AG08396 (cell line): ENCODE results near the gene IRS1.

Experiments
- DNase-seq: peaks from one replicate; pipeline ENCODE4 v3.0.0; 2012; ENCODE audit warnings: low spot score, mixed read lengths

The IRS1 gene

DNA sequence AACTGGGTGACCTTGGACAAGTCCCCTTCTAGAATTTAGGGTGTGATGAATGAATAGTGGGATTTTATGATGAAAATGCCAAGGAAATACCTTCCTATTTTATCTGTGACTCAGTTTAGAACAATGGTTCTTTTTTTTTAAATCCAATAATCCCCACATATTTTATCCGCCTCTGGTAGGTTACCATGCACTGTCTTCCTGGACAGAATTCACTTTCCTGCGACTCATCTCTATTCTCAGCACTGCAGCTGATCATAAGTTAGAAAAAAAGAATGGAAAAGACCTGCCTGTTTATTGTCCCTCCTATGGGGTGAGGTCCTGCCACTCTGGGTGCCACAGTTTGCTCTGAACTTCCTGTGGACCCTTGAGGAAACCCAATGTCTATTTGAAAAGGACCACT is 73.1 kb downstream of the IRS1 start:
- DNase-seq, result peak; percentile 12

DNA sequence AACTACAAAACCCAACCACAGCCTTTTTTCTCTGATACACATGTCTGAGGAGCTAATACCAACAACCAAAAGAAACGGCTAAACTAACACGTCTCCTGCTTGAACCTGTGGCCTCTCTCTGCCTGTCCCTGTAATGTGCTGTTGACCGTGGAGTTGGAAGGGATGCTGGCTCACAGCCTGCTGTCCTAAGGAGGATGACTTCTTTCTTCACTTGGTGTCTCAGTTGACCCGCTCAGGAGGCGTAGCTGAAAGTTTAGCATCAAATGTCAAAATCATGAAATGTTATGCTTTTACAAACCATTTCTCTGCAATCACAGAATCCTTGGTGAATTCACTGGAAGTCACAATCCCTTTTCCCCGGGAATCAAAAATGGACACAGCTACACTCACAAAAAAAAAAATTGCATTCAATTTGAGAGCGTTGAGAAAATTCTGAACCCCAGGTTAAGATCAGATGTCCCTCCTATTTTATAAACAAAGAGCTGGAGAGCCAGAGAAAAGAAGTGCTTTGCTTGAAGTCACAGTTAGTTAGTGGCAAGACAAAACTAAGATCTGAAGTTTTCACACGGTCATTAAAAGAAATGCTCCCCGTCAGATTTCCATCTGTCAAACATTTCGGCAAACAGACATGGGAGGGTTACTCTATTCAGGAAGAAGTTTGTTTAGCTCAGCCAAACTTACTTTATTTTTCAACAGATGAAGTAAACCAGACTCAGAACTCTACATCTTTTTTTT is 74.3 kb downstream of the IRS1 start:
- DNase-seq, result no peak

DNA sequence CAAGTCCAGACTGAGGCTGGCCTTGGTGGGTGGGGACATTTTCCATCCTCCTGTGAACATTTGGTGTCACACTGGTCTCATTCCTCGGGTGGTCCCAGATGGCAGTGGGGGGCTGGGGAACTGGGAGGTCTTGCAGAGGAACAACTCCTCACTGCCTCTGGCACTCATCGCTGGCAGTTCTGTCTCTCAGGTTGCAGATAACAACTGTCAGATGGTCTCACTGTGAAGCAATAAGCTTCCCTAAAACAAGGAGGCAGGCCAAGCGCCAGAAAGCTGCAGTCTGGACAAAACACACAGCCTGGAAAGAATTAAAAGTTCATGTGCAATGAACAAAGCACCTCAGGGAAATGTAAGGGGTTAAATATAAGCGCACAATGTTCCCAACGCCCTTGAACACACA is 78.1 kb downstream of the IRS1 start:
- DNase-seq, result no peak

DNA sequence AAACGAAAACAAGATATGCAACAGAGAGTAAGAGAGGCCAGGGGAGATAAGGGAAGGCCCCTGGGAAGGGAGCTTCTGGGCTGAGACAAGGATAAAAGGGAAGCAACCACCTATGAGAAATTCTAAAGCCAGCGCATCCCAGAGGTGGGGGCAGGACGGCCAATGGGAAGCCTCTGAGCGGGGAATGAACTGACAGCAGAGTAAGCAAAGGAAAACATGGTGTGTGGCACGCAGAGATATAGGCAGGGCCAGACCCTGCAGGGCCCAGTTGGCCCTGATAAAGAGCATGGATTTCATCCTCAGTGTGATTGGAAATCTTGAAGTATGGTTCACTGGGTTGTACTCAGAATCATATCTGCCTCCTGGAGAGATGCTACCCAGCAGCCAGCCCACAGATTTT is 78.7 kb downstream of the IRS1 start:
- DNase-seq, result no peak

DNA sequence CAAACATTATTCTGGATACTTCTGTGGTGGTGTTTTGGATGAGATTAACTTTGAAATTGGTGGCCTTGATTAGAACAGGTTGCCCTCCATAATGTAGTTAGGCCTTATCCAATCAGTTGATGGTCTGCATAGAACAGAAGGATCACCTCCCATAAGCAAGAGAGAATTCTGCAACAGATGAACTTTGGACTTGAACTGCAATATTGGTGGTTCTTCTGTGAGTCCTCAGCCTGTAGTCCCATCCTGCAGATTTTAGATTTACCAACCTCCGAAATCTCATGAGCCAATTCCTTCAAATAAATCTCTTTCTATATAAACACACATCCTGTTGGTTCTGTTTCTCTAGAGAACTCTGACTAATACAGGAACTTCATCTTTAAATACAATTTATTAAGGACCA is 81.9 kb downstream of the IRS1 start:
- DNase-seq, result no peak

DNA sequence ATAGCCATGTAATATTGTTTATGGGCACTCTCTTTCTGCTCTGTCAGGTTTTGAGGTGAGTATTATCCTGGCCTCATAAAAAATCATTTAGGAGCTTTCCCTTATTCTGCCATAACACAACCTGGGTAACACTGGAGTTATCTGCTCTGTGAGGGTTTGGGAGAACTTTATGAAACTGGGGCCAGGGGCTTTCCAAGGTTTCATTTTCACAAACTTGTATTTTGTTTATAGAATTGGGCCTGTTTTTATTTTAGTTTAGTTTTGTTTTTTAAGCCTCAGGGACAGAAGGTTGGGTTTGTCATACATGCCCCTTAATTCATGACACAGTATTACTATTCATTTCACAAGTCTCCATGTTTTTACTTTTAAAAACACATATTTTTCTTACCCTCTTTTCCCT is 83.5 kb downstream of the IRS1 start:
- DNase-seq, result no peak

DNA sequence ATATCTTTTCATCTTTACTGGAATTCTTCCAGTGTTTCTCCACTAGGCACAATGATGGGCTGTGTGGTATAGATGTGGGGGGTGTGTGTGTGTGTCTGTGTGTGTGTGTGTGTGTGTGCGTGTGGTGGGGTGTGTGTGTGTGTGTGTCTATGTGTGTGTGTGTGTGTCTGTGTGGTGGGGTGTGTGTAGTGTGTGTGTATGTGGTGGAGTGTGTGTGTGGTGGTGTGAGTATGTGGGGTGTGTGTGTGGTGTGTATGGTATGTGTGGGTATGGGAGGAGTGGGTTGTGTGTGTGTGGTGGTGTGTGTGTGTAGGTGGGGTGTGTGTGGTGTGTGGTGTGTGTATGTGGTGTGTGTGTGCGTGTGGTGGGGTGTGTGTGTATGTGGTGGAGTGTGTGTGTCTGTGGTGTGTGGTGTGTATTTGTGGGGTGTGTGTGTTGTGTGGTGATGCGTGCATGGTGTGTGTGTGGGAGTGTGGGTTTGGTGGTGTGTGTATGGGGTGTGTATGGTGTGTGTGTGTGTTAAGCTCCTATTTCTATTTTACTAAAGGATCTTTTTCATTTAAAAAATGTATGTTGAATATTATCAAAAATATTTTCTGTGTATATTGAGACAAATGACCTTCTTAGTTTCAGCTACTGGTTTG is 84.2 kb downstream of the IRS1 start:
- DNase-seq, result no peak

DNA sequence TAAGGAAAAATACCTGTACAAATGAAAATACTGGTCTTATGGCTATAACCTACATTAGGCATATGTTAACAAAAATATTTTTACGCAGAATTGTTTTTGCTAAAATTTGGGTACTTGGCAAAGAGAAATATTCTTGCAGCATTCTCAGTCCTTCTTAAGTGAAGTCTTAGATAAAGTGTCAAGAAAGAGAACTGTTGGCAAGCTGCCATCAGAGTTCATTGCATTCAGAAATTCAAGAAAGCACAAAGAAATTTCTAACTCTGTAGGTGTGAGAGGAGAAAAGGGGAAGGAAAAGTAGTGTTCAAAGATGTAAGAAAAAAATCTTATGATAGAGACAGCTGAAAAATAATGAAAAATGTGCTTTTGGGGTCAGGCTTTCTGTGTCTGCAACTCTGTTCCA is 86.7 kb downstream of the IRS1 start:
- no peak for DNase-seq

DNA sequence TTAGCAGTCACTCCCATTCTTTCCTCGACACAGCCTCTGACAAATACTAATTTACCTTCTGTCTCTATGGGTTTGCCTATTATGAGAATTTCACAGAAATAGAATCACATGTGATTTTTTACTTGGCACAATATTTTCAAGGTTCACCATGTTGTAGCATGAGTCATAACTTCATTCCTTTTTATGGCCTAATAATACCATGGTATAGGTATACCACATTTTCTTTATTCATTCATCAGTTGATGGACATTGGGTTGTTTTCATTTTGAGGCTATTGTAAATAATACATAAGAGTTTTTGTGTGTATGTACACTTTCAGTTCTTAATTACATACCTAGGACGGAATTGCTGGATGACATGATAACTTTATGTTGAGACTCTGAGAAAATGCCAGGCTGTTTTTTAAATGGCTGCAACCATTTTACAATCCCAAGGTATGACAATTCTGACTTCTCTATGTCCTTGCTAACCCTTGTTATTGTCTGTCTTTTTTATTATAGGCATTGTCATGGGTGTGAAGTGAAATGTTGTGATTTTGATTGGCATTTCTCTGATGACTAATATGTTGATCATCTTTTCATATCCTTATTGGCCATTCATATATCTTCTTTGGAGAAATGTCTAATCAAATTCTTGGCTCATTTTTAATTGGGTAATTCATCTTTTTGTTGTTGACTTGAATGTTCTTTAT is 87.9 kb downstream of the IRS1 start:
- DNase-seq, result no peak

DNA sequence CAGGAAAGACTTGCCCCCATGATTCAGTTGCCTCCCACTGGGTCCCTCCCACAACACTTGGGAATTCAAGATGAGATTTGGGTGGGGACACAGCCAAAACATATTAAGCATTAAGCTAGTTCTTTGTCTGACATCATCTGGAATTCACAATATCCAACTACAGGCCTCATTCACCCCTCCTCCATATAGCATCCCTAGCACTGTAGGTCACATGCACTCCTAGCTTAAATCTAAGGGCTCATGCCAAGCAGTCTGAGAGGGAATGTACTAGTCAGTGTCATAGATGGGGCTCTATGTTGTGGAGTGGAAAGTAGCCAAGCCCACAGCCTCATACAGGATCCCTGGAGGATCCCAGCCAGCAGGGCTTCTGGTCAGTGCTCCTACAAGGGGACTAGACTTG is 92.1 kb downstream of the IRS1 start:
- DNase-seq, result no peak

DNA sequence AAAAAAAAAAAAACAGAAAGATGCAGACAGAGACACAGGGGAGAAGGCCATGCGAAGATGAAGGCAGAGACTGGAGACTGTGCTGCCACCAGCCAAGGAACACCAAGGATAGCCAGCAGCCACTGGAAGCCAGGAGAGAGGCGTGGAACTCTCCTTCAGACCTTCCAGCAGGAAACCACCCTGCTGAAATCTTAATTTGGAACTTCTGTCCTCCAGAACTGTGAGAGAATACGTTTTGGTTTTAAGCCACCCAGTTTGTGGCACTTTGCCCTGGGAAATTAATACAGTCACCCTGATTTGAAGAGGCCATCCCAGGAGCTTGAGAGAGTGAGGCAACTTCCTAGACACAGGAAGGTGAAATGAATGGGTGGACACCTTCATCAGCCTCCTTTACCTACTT is 93.7 kb downstream of the IRS1 start:
- no peak for DNase-seq

DNA sequence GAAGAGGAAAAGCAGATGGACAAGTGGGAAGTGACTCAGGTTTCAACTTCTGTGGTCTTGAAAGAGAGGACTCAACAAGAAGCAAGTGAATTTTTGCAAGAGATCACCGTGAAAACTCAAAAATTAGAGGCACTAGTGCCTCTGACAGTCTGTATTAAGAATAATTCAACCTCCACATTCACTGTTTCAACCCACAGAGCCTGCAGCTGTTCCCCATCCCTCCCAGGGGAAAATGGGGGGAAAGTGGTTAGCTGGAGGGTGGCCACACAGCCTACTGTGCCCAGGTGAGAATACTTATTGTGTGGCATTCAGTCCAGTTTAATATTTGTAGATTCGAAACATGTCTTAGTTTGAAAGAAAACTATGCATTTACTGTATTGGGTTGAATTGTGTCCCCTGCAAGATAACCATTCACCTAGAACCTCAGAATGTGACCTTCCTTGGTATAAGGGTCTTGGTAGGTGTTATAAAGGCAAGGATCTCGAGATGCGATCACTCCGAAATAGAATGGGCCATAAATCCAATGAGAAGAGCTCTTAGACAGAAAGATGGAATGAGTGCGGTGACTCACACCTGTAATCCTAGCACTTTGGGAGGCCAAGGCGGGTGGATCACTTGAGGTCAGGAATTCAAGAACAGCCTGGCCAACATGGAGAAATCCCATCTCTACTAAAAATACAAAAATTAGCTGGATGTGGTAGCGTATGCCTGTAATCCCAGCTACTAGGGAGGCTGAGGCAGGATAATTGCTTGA is 94.3 kb downstream of the IRS1 start:
- no peak for DNase-seq

DNA sequence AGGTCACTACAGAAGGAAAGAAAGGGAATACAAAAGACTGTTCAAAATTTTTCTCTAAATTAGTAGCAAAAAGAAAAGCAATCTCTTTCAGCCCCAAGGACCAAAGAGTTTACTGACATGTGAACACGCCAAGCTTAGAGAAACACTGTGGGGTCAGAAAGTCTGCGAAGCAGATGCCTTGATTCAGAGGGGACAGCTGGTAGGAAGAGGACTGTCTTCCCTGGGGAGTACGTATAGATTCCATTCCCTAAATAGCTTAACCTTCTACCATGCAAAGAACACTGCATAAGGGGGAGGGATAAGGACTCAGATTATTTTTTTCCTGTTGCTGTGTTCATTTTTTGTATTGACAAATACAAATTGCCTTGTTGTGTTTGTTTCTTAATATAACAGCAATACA is 96.1 kb downstream of the IRS1 start:
- DNase-seq, result no peak

DNA sequence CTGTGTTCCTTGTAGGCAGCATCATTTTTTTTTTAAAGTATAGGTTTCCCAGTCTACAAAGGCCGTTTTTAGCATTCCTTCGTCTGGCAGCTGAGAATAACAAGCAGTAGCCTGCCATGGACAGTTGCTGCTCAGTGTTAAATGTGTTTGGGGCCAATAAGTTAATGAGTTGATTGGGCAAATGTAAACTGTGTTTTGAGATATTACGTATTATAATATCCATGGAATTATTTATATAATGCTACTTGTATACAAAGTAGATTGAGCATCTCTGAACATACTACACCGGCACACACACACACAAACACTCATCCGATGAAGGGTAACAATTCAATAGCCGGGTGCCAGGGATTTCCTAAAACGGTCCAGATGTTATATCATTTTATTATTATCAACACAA is 97.2 kb downstream of the IRS1 start:
- DNase-seq, result no peak

DNA sequence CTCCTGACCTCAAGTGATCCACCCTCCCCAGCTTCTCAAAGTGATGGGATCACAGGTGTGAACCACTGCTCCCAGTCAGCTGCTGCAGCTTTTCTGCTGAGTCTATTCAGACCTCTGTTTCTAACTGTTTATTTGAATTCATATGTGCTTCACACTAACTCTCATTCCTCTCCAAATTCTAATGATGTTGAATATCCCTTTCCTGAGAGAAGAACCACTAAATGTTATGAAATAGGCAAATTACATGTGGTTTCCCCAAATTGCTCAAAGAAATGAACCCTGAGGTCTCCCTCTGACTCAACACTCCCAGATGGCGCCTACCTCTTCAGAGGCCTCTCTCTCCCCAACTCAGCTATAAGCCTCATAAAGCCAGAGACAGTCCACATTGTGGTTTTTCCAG is 98.6 kb downstream of the IRS1 start:
- peak; percentile 39 for DNase-seq

DNA sequence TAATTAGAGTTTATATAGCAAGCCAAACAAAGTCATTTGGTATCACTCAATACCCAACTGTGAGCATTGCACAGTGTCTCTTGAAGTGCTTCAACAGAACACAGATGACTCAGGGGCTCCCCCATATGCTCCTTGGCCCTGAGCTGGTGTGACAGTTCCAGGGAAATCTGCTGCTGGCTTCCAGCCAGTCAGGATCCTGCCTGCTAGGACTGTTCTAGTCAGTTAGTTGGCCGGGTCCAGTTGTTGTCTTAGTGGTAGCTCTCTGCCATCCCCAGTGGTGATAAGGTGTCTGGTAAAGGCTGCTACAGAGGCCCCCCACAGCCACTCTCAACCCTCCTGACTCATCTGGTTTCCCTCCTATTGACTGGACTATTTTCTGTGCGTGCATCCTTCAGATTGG is 100.3 kb downstream of the IRS1 start:
- peak; percentile 24 for DNase-seq

DNA sequence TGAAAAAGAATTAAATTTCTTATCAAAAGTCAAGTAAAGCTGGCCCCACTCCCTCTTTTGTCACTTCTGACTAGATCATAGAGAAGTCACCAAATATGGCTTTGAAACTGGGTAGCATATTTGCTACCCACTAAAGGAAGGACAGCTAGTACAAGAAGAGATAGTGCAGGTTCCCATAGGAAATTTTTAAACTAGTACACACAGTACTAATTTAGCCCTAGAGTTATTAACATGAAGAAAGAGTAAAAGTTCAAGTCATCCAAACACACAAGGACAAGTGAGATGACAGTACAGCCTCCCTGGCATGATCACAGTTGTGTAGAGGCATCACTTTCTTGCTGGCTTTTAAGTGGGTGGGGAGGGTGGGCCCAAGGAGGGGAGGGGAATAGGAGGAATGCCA is 100.9 kb downstream of the IRS1 start:
- no peak for DNase-seq

DNA sequence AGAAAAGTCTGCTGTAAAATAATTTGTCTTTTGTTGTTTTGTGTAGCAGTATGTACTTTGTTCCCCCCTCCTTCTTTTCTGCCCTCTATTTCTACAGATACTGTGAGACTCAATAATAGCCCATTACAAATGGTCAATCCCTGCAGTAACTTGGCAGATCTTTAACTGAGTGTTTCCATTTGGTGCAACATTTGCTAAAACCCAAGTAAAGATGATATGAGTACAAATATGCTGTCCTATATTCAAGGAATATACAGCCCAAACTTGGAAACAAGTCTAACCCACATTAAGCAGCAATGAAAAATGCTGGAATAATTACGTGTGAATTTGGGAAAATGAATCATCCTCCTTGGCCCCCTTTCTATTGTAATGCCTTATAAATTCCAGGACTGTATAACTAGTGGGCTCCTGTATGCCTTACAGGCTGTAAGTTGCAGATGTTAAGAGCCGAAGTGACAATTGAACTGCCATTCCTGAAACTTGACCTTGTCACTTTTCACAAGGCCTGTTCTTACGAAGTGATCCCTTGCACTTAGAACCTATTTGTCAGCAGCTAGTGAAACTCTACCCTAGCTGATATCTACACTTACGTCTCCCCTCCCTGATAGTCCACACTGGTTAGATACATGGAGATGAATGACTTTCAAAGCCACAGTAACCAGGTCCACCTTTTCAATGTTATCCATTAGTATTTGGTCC is 104.9 kb downstream of the IRS1 start:
- no peak for DNase-seq

DNA sequence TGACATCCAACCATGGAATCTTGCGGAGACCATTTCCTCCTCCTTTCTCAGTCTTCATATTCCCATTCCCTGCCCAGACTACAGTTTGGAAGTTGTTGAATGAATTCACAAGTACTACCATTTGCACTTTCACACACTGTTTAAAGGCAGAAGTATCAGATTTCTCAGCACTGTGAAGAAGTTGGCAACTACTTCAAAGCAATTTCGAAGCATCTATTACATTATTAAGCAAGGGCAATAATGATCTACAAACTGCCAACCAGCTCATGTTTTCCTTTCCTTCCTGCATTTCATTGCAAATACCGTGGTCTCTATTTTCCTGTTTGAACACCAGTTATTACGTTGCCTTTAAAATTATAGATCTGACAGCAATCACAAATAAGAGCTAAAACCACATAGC is 105.5 kb downstream of the IRS1 start:
- no peak for DNase-seq

DNA sequence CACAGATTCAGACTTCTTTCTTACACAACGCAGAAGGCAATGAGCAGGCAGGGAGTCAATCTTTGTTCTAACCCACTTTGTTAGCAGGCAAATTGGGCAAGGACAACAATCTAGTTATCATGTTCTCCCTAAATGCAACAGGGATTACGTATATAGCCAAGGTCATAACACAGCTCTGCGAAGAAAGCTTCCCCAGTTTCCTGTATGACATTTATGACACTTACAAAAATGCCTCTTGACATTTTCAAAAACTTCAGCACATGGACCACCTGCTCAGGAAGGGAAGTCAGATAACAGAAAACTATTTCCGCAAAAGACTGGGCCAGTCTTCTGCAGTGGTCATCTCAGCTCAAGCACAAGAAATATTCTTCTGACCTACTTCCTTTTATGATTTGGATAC is 106.1 kb downstream of the IRS1 start:
- DNase-seq, result no peak

DNA sequence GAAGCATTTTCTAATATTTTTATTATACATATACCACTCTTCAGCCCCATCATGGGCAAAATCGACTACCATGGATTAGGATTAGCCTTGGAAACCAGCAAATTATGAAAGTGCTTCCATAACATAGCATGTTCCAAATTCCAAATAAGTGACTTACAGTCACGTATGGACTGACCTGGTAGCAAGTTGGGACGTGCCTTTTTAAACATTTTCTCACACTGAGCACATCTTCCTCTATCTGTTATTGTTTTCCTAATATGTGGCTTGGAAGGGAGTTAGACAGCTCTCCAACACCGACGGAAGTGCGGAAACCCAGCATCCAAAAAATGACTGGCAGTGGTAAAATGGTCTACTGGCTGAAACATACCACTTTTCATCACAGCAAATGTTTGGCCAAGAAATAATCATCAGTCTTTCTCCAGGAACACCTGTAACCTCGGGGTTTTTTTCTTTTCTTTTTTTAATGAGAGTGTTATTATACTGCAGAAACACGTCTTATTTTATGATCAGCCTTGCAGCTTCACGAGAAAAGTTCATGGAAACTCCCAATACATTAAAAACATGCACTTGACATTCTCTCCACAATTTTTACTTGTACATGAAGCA is 107.0 kb downstream of the IRS1 start:
- no peak for DNase-seq

DNA sequence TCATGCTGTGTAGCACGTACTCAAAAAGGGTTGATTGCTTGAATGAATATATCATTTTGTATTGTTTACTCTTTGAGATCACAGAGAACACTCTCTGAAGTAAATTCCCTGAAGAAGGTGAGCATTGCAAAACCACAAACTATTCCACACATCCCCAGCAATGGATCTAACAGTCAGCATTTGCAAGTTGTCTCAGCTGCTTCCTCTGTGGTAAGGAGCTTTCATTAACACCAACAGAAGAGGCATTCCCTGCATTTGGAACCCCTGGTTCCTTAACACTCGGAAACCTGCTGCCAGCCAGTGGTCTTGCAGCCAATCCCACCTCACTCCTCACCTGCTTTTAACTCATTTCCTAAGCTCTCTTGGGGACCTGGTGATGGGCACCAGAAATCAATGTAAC is 108.4 kb downstream of the IRS1 start:
- DNase-seq, result no peak
